Stimulated activated effector memory CD8-positive, alpha-beta T cell treated with anti-CD3 and anti-CD28 coated beads, Interleukin-12 subunit alpha, Interleukin-12 subunit beta, amount 100 ng/mL, for 72 hours (primary cell): ENCODE data around the gene MCAM.

Experiments used
- ATAC-seq: fragments of 150-1000 bp; cut with Tn5 transposase; 2 replicates; pipeline ENCODE4 v1.10.0; 2021
- DNase-seq, 2 donors: peaks; one replicate each; pipeline ENCODE4 v3.0.0; 2021 to 2022; ENCODE audit warnings: low spot score in 2 of 2
- H3K27ac Mint-ChIP-seq: one replicate; pipeline ENCODE4 v1.8.0; 2022; ENCODE audit warnings: mild to moderate bottlenecking, mixed read lengths
- H3K36me3 Mint-ChIP-seq: one replicate; pipeline ENCODE4 v1.8.0; 2022; ENCODE audit warnings: mild to moderate bottlenecking, mixed read lengths
- H3K4me1 Mint-ChIP-seq: one replicate; pipeline ENCODE4 v1.8.0; 2022; ENCODE audit warnings: mixed read lengths
- H3K4me3 Mint-ChIP-seq: one replicate; pipeline ENCODE4 v1.8.0; 2022; ENCODE audit warnings: mild to moderate bottlenecking, mixed read lengths
- H3K9me3 Mint-ChIP-seq: one replicate; pipeline ENCODE4 v1.8.0; 2022; ENCODE audit warnings: mixed read lengths

Gene MCAM

GRCh38 chr11:119338965-119339588 lies 22.1 kb upstream of the MCAM start:
- peaks cover 21% of the 10 kb centered on the region for H3K36me3 Mint-ChIP-seq
- H3K27ac Mint-ChIP-seq = no peak overlapping the region
- DNase-seq (no peak), ATAC-seq (no peak)
- H3K9me3 Mint-ChIP-seq = no peaks in the 10 kb centered on the region
- H3K4me3 Mint-ChIP-seq = peak overlapping the region; percentile 48
- H3K4me1 Mint-ChIP-seq = peaks cover 45% of the 10 kb centered on the region

DNA sequence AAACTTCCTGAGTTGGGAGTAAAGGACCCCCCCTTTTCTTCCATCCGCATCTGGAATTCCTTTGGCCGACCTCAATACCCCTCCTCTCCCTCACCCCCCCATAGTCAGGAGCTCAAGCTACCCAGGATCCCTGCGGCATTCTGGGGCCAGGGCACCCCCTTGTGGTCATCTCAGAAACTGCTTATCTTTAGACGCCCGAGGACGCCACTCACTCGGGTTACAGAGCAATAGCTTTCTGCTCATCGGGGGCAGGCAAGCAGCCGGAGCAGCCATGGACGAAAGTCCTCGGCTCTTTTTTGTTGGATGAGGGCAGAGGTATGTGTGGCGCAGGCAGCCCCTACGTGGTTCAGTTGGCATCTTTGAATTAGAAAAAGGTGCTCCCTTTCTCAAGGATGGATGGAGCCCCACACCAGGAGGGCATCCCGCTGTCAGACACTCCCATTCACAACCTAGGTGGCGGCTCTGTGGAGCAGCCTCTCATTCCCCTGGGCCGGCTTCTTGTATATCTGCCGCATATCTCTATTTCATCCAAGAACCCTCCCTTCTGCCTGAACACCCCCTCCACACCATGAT lies 21.5 kb upstream of the MCAM start:
- peaks cover 45% of the 10 kb centered on the region for H3K4me1 Mint-ChIP-seq
- H3K9me3 Mint-ChIP-seq = no peaks in the 10 kb centered on the region
- ATAC-seq (peak; percentile 44), DNase-seq (peak; percentile 57 to 88)
- H3K27ac Mint-ChIP-seq = no peak overlapping the region
- peaks cover 26% of the 10 kb centered on the region for H3K36me3 Mint-ChIP-seq
- H3K4me3 Mint-ChIP-seq = no peak overlapping the region

- no peak for DNase-seq
- no peak overlapping the region for H3K27ac Mint-ChIP-seq
- H3K4me3 Mint-ChIP-seq = no peak overlapping the region
- peaks cover 26% of the 10 kb centered on the region for H3K36me3 Mint-ChIP-seq
- ATAC-seq = no peak
- H3K4me1 Mint-ChIP-seq = peaks cover 50% of the 10 kb centered on the region
- H3K9me3 Mint-ChIP-seq = no peaks in the 10 kb centered on the region
Observed at GRCh38 chr11:119337581-119338317, 20.8 kb upstream of the MCAM start.

DNA sequence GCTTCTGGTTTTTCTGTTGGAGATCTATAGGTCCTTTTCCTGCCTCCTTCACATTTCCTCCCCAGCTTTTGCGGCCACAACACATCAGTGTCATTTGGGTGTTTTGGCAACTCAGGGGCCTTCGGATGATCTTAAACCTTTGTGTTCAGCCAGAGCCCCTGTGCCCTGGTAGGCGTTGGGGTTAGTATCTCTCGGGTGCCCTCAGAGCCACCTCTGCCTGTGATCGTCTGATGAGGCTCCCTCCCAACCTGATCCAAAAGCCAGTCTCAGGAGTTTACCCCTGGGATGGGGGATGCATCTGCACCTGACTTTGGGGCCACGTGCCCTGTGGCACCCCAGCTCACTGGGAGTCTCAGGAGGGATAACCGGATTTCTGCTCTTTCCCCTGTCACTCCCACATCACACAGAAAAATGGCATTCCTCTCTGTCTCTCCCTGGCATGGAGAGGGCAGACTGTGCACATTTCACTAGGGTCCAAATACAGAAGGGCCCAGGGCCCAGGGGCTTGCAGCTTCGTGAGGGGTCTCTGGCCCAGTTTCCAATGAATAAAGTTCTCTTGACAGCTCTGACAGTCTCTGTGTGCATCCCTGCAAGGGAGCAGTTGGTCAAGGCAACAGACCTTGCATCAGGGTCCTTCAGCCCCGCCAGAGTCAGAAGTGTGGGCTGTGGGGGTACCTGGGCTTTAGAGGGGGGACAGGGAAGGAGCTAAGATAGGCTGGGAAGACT lies 20.0 kb upstream of the MCAM start:
- DNase-seq (no peak), ATAC-seq (no peak)
- Mint-ChIP-seq H3K4me1 (peaks cover 53% of the 10 kb centered on the region), H3K9me3 (no peaks in the 10 kb centered on the region), H3K27ac (no peak overlapping the region), H3K4me3 (peak overlapping the region; percentile 97), H3K36me3 (peaks cover 26% of the 10 kb centered on the region)

GRCh38 chr11:119335655-119336543 lies 19.0 kb upstream of the MCAM start:
- Mint-ChIP-seq H3K4me1 (peaks cover 48% of the 10 kb centered on the region), H3K4me3 (peak overlapping the region; percentile 97), H3K36me3 (peaks cover 26% of the 10 kb centered on the region), H3K9me3 (no peaks in the 10 kb centered on the region), H3K27ac (peak overlapping the region; percentile 98)
- no peak for DNase-seq
- ATAC-seq = no peak

DNA sequence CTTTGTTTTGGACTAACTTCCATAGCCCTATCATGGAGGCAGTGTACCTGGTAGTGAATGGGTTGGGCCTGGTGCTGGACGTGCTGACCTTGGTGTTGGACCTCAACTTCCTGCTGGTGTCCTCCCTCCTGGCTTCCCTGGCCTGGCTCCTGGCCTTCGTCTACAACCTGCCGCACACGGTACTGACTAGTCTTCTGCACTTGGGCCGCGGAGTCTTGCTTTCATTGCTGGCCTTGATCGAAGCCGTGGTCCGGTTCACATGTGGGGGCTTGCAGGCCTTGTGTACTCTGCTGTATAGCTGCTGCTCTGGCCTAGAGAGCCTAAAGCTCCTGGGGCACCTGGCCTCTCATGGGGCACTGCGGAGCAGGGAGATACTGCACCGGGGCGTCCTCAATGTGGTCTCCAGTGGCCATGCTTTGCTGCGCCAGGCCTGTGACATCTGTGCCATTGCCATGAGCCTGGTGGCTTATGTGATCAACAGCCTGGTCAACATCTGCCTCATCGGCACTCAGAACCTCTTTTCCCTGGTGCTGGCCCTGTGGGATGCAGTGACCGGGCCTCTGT lies 18.2 kb upstream of the MCAM start:
- Mint-ChIP-seq H3K27ac (peak overlapping the region; percentile 98), H3K4me3 (peak overlapping the region; percentile 97), H3K9me3 (no peaks in the 10 kb centered on the region), H3K4me1 (peaks cover 45% of the 10 kb centered on the region), H3K36me3 (peaks cover 26% of the 10 kb centered on the region)
- DNase-seq (no peak), ATAC-seq (no peak)

- peak; percentile 82 to 95 for DNase-seq
- H3K4me1 Mint-ChIP-seq = peaks cover 43% of the 10 kb centered on the region
- H3K9me3 Mint-ChIP-seq = no peaks in the 10 kb centered on the region
- H3K36me3 Mint-ChIP-seq = peaks cover 26% of the 10 kb centered on the region
- peak within 1 kb of the TSS; percentile 97 for H3K4me3 Mint-ChIP-seq
- peak; percentile 94 for ATAC-seq
- H3K27ac Mint-ChIP-seq = peak within 1 kb of the TSS; percentile 98
Observed at GRCh38 chr11:119334174-119334930, 17.4 kb upstream of the MCAM start, which contains the start of gene RNF26. TSS of gene RNF26 (plus strand) at chr11:119334527. CDS start at chr11:119335123, 596 bp downstream.

DNA sequence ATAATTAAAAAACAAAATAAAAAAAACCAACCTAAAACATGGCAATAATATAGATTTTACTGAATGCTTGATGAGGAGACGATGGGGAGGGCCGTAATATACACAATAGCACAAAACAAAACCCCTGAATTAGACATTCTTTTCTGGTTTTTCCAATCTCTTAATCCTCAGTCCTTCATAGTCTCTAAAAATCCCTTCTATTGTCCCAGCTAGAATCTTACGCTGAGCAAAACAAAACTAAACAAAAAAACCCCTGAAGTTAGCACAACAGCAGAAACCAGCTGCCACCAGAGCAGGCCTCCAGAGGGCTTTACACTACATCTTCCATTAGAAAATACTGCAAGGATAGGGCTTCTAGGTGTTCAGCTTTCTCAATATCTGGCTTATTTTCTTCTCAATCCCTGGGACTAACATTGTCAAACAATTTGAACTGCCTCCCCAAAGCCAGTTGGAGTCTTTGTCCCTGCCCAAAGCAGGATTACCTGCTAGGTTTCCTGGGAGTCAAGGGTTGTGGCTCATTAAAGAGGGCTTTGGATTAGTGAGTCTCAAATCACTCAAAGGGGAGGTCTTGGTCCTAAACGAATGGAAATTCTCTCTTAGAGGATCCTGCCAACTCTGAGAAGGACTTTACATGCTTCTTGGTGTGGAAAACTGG lies 15.3 kb upstream of the MCAM start:
- Mint-ChIP-seq H3K9me3 (no peaks in the 10 kb centered on the region), H3K4me3 (peak overlapping the region; percentile 97), H3K27ac (peak overlapping the region; percentile 15), H3K4me1 (peaks cover 33% of the 10 kb centered on the region), H3K36me3 (peaks cover 21% of the 10 kb centered on the region)
- no peak for DNase-seq
- ATAC-seq = no peak

DNA sequence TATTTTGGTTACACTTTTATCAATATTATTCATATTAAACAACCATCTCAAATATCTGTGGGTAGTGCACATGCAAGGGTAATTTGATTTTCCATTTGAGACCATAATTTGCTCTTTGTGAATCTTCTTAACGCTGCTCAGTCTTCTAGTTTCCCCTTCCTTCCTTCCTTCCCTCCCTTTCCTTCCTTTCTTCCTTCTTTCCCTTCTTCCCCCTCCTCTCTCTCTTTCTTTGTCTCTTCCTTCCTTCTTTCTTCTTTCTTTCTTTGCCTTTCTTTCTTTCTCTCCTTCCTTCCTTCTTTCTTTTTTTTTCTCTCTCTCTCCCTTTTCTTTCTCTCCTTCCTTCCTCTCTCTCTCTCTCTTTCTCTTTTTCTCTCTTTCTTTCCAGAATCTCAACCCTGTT lies 13.3 kb upstream of the MCAM start:
- Mint-ChIP-seq H3K27ac (no peak overlapping the region), H3K4me1 (peaks cover 15% of the 10 kb centered on the region), H3K36me3 (peaks cover 16% of the 10 kb centered on the region), H3K9me3 (no peaks in the 10 kb centered on the region), H3K4me3 (no peak overlapping the region)
- DNase-seq (no peak), ATAC-seq (no peak)

DNA sequence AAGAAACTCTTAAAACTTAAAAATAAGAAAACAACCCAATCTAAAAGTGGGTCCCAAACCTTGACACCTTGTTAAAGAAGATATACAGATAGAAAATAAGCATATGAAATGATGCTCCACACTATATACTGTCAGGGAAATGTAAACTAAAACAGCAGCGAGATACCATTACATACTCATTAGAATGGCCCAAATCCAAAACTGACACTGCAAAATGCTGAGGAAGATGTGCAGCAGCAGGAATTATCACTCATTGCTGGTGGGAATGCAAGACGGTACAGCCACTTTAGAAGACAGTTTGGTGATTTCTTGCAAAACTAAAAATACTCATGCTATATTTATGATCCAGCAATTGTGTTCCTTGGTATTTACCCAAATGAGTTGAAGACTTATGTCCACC lies 12.4 kb upstream of the MCAM start:
- Mint-ChIP-seq H3K36me3 (peaks cover 8% of the 10 kb centered on the region), H3K27ac (no peak overlapping the region), H3K4me3 (no peak overlapping the region), H3K9me3 (no peaks in the 10 kb centered on the region), H3K4me1 (peaks cover 8% of the 10 kb centered on the region)
- no peak for DNase-seq
- ATAC-seq = no peak

GRCh38 chr11:119324189-119324588 lies 7.3 kb upstream of the MCAM start:
- ATAC-seq (no peak), DNase-seq (no peak)
- Mint-ChIP-seq H3K4me1 (peaks cover 24% of the 10 kb centered on the region), H3K4me3 (no peak overlapping the region), H3K27ac (no peak overlapping the region), H3K36me3 (no peaks in the 10 kb centered on the region), H3K9me3 (no peaks in the 10 kb centered on the region)

DNA sequence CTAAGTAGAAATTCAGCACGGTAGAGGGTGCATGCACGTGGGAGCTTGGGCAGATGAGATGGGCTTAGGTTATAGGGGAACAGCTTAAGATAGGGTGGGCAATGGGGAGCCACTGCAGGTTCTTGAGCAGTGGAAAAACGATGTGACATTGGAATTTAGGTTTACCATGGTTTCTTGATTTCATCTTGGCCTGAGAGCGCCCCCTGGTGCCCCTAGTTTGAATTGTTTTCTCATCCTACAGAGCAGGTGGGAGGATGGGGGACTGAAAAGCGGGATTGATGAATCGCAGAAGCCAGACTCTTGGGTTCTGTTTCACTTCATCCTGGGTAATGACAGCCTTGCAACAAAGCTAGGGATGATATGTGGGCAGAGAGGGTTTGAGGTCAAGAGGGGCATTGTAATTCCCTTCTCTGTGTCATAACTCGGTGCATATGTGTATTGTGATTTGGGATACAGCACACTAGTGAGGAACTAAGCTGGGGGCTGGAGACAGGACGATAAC lies 6.7 kb upstream of the MCAM start:
- Mint-ChIP-seq H3K27ac (peak overlapping the region; percentile 26), H3K4me3 (no peak overlapping the region), H3K36me3 (peaks cover 5% of the 10 kb centered on the region), H3K9me3 (no peaks in the 10 kb centered on the region), H3K4me1 (peaks cover 30% of the 10 kb centered on the region)
- peak; percentile 78 to 92 for DNase-seq
- no peak for ATAC-seq

- ATAC-seq (no peak), DNase-seq (peak in 1 of 2 donors; percentile 44)
- peaks cover 5% of the 10 kb centered on the region for H3K36me3 Mint-ChIP-seq
- no peak overlapping the region for H3K4me3 Mint-ChIP-seq
- no peaks in the 10 kb centered on the region for H3K9me3 Mint-ChIP-seq
- H3K27ac Mint-ChIP-seq = no peak overlapping the region
- H3K4me1 Mint-ChIP-seq = peaks cover 35% of the 10 kb centered on the region
Observed at GRCh38 chr11:119322921-119323531, 6.1 kb upstream of the MCAM start.
